Glomerular visceral epithelial cell (primary cell): ENCODE data around the gene C11orf58.

ENCODE experiments used
- DNase-seq: peaks from one replicate; pipeline ENCODE4 v3.0.0-alpha.2; 2016; ENCODE audit errors: extremely low spot score

C11orf58 gene

GRCh38 chr11:16804104-16804947 is 65.9 kb downstream of the C11orf58 start:
- no peak for DNase-seq

GRCh38 chr11:16805938-16806337 is 67.5 kb downstream of the C11orf58 start:
- DNase-seq = no peak

- DNase-seq = no peak
Measured at GRCh38 chr11:16806791-16807190, 68.3 kb downstream of the C11orf58 start.

GRCh38 chr11:16807306-16807705 is 68.9 kb downstream of the C11orf58 start:
- DNase-seq = no peak
